HEK293 (cell line): ENCODE data around the gene BANF2.

Source experiments
- CTCF ChIA-PET: fragments of 350-600 bp; formaldehyde crosslinking; extraction: SDS; loops from one replicate; lab custom pipeline; 2021; ENCODE audit warnings: antibody characterized with exemption; lab: Yijun Ruan, JAX
- POLR2A ChIA-PET: fragments of 300-600 bp; formaldehyde crosslinking; extraction: SDS; loops from one replicate; lab custom pipeline; 2020; ENCODE audit warnings: antibody characterized with exemption, inconsistent platforms; lab: Yijun Ruan, JAX
- H3K27ac ChIP-seq: fragments of 200-500 bp; sonication (Bioruptor generic); 2 replicates; pipeline ENCODE4 v1.5.1; 2014; ENCODE audit warnings: low read depth, low read length, control low read depth, inconsistent platforms; ENCODE audit errors: extremely low read depth
- H3K36me3 ChIP-seq, 2 experiments: fragments of 200-500 bp in 1 of 2; sonication (Bioruptor generic) in 1 of 2; 1 replicate in 1 of 2; 2 replicates in 1 of 2; pipeline ENCODE4 v1.5.1; 2014 to 2017; ENCODE audit warnings: inconsistent platforms in 2 of 2, low read length in 2 of 2; ENCODE audit not compliant: control insufficient read depth in 2 of 2, insufficient read depth in 1 of 2
- H3K4me1 ChIP-seq: fragments of 200-500 bp; sonication (Bioruptor generic); 2 replicates; pipeline ENCODE4 v1.5.1; 2014; ENCODE audit warnings: mild to moderate bottlenecking, low read length, inconsistent platforms; ENCODE audit not compliant: control insufficient read depth, insufficient read depth
- H3K4me3 ChIP-seq: 2 replicates; pipeline ENCODE4 v1.5.1; 2011; ENCODE audit warnings: low read depth, mild to moderate bottlenecking, control low read depth, low read length, moderate library complexity
- H3K9me3 ChIP-seq: fragments of 200-500 bp; sonication (Bioruptor generic); 2 replicates; pipeline ENCODE4 v1.5.1; 2014; ENCODE audit warnings: low read depth, low read length, inconsistent platforms; ENCODE audit not compliant: control insufficient read depth, insufficient read depth
- EGR2 ChIP-seq: fragments of 450-650 bp; formaldehyde crosslinking; IDR thresholded peaks from 2 replicates; pipeline ENCODE4 v1.5.1; 2016; ENCODE audit warnings: low read depth, missing biosample characterization, missing genetic modification characterization
- GLIS1 ChIP-seq: fragments of 450-650 bp; formaldehyde crosslinking; IDR thresholded peaks from 2 replicates; pipeline ENCODE4 v1.5.1; 2016; ENCODE audit warnings: missing biosample characterization, missing genetic modification characterization
- GLIS2 ChIP-seq: fragments of 450-650 bp; formaldehyde crosslinking; IDR thresholded peaks from 2 replicates; pipeline ENCODE4 v1.5.1; 2016; ENCODE audit warnings: missing biosample characterization, missing genetic modification characterization
- KLF1 ChIP-seq: fragments of 450-650 bp; formaldehyde crosslinking; IDR thresholded peaks from 2 replicates; pipeline ENCODE4 v1.5.1; 2016; ENCODE audit warnings: missing biosample characterization, missing genetic modification characterization
- MZF1 ChIP-seq: fragments of 450-650 bp; formaldehyde crosslinking; IDR thresholded peaks from 2 replicates; pipeline ENCODE4 v1.5.1; 2017; ENCODE audit warnings: missing biosample characterization, missing genetic modification characterization, borderline replicate concordance
- SCRT1 ChIP-seq: fragments of 450-650 bp; formaldehyde crosslinking; IDR thresholded peaks from 2 replicates; pipeline ENCODE4 v1.5.1; 2016; ENCODE audit warnings: missing biosample characterization, missing genetic modification characterization, borderline replicate concordance
- SP3 ChIP-seq: fragments of 450-650 bp; formaldehyde crosslinking; IDR thresholded peaks from 2 replicates; pipeline ENCODE4 v1.5.1; 2016; ENCODE audit warnings: missing biosample characterization, missing genetic modification characterization
- SP7 ChIP-seq: fragments of 450-650 bp; formaldehyde crosslinking; IDR thresholded peaks from 2 replicates; pipeline ENCODE4 v1.5.1; 2016; ENCODE audit warnings: missing biosample characterization, missing genetic modification characterization
- TRIM28 ChIP-seq: IDR thresholded peaks from 2 replicates; pipeline ENCODE4 v1.6.1; 2011; ENCODE audit warnings: low read length, control low read depth, borderline replicate concordance
- YY1 ChIP-seq: fragments of 450-650 bp; formaldehyde crosslinking; IDR thresholded peaks from 2 replicates; pipeline ENCODE4 v1.5.1; 2018; ENCODE audit warnings: missing biosample characterization, missing genetic modification characterization
- ZBTB17 ChIP-seq: fragments of 450-650 bp; formaldehyde crosslinking; IDR thresholded peaks from 2 replicates; pipeline ENCODE4 v1.5.1; 2016; ENCODE audit warnings: missing biosample characterization, missing genetic modification characterization
- ZFHX2 ChIP-seq: fragments of 450-650 bp; formaldehyde crosslinking; conservative IDR thresholded peaks from 2 replicates; pipeline ENCODE4 v1.5.1; 2016; ENCODE audit warnings: missing biosample characterization, missing genetic modification characterization
- ZNF138 ChIP-seq: fragments of 450-650 bp; formaldehyde crosslinking; IDR thresholded peaks from 2 replicates; pipeline ENCODE4 v1.5.1; 2016; ENCODE audit warnings: missing biosample characterization, missing genetic modification characterization, borderline replicate concordance
- ZNF169 ChIP-seq: fragments of 450-650 bp; formaldehyde crosslinking; IDR thresholded peaks from 2 replicates; pipeline ENCODE4 v1.5.1; 2016; ENCODE audit warnings: missing biosample characterization, missing genetic modification characterization
- ZNF335 ChIP-seq: fragments of 450-650 bp; formaldehyde crosslinking; conservative IDR thresholded peaks from 2 replicates; pipeline ENCODE4 v1.5.1; 2016; ENCODE audit warnings: missing biosample characterization, missing genetic modification characterization
- ZNF426 ChIP-seq: fragments of 450-650 bp; formaldehyde crosslinking; IDR thresholded peaks from 2 replicates; pipeline ENCODE4 v1.5.1; 2017; ENCODE audit warnings: missing biosample characterization, missing genetic modification characterization, mild to moderate bottlenecking, inconsistent platforms, moderate library complexity
- ZNF629 ChIP-seq: fragments of 450-650 bp; formaldehyde crosslinking; IDR thresholded peaks from 2 replicates; pipeline ENCODE4 v1.5.1; 2017; ENCODE audit warnings: missing biosample characterization, missing genetic modification characterization
- ZNF76 ChIP-seq: fragments of 450-650 bp; formaldehyde crosslinking; IDR thresholded peaks from 2 replicates; pipeline ENCODE4; 2016; ENCODE audit warnings: low read depth, missing biosample characterization, missing genetic modification characterization, borderline replicate concordance
- ZNF837 ChIP-seq: fragments of 450-650 bp; formaldehyde crosslinking; IDR thresholded peaks from 2 replicates; pipeline ENCODE4 v1.5.1; 2016; ENCODE audit warnings: missing biosample characterization, missing genetic modification characterization
- ZNF843 ChIP-seq: fragments of 450-650 bp; formaldehyde crosslinking; IDR thresholded peaks from 2 replicates; pipeline ENCODE4 v1.5.1; 2016; ENCODE audit warnings: missing biosample characterization, missing genetic modification characterization
- ZSCAN23 ChIP-seq: fragments of 450-650 bp; formaldehyde crosslinking; IDR thresholded peaks from 2 replicates; pipeline ENCODE4 v1.5.1; 2016; ENCODE audit warnings: missing biosample characterization, missing genetic modification characterization
- ZSCAN30 ChIP-seq: fragments of 450-650 bp; IDR thresholded peaks from 2 replicates; pipeline ENCODE4 v1.5.1; 2018; ENCODE audit warnings: missing biosample characterization, mild to moderate bottlenecking, missing genetic modification characterization, moderate library complexity
- TF ChIP-seq, protein P1 (sequence below): fragments of 450-650 bp; formaldehyde crosslinking; optimal IDR thresholded peaks from 2 replicates; pipeline ENCODE3; 2016; ENCODE audit warnings: missing biosample characterization, mild to moderate bottlenecking, missing genetic modification characterization
- TF ChIP-seq, protein P2 (sequence below): fragments of 450-650 bp; formaldehyde crosslinking; IDR thresholded peaks from 2 replicates; pipeline ENCODE4 v1.5.1; 2016; ENCODE audit warnings: missing biosample characterization, missing genetic modification characterization
- TF ChIP-seq, protein P3 (sequence below): fragments of 450-650 bp; formaldehyde crosslinking; IDR thresholded peaks from 2 replicates; pipeline ENCODE4 v1.5.1; 2016; ENCODE audit warnings: missing biosample characterization, missing genetic modification characterization
- TF ChIP-seq, protein P4 (sequence below): fragments of 450-650 bp; formaldehyde crosslinking; IDR thresholded peaks from 2 replicates; pipeline ENCODE4 v1.5.1; 2016; ENCODE audit warnings: missing biosample characterization, missing genetic modification characterization
- TF ChIP-seq, protein P5 (sequence below): fragments of 450-650 bp; formaldehyde crosslinking; IDR thresholded peaks from 2 replicates; pipeline ENCODE4 v1.5.1; 2016; ENCODE audit warnings: missing biosample characterization, missing genetic modification characterization

The BANF2 gene

GRCh38 chr20:17679941-17680835 lies 19.6 kb upstream of the BANF2 start:
- Histone ChIP-seq H3K4me3 (peak overlapping the region; percentile 72), H3K36me3 (peaks cover 0 to 40% of the 10 kb centered on the region in 2 experiments; a peak in 2 of 3 replicates), H3K4me1 (peaks cover 5% of the 10 kb centered on the region; the same call in 1 of the 2 replicates), H3K27ac (peak overlapping the region; percentile 59; the same call in 1 of the 2 replicates), H3K9me3 (no peaks in the 10 kb centered on the region)
- ChIA-PET CTCF (interaction anchor here (0.5 to 1.6 kb wide), 14 partner anchors 14 to 352 kb away, joined by 3 to 9 read pairs (median 3); partner anchors contain the start of gene BANF2), POLR2A (interaction anchor here (1.4 kb wide), 1 partner anchor 149 kb away, joined by 3 read pairs; the partner anchor contains the start of gene BFSP1)
- TF ChIP-seq EGR2: peak; percentile 64
- no peak for TF ChIP-seq MZF1 (tag by site-specific recombination)
- TF ChIP-seq, protein P1, sequence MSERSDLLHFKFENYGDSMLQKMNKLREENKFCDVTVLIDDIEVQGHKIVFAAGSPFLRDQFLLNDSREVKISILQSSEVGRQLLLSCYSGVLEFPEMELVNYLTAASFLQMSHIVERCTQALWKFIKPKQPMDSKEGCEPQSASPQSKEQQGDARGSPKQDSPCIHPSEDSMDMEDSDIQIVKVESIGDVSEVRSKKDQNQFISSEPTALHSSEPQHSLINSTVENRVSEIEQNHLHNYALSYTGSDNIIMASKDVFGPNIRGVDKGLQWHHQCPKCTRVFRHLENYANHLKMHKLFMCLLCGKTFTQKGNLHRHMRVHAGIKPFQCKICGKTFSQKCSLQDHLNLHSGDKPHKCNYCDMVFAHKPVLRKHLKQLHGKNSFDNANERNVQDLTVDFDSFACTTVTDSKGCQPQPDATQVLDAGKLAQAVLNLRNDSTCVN: peak; percentile 24
- TF ChIP-seq ZNF76: peak; percentile 27; the same call in 1 of the 2 replicates
- 0 out of 2 replicates have a peak, but pooled peaks have one; percentile 26 for TF ChIP-seq KLF1 (tag by site-specific recombination)
- no peak for TF ChIP-seq ZNF843 (tag by site-specific recombination)
- no peak for TF ChIP-seq ZSCAN30 (tag by site-specific recombination)
- TF ChIP-seq ZNF426 (tag by site-specific recombination): no peak
- TF ChIP-seq ZNF629 (tag by site-specific recombination): peak; percentile 7; the same call in 1 of the 2 replicates
- 0 out of 2 replicates have a peak, but pooled peaks have one; percentile 14 for TF ChIP-seq TRIM28
- TF ChIP-seq ZNF169 (tag by site-specific recombination): no peak
- TF ChIP-seq, protein P2, sequence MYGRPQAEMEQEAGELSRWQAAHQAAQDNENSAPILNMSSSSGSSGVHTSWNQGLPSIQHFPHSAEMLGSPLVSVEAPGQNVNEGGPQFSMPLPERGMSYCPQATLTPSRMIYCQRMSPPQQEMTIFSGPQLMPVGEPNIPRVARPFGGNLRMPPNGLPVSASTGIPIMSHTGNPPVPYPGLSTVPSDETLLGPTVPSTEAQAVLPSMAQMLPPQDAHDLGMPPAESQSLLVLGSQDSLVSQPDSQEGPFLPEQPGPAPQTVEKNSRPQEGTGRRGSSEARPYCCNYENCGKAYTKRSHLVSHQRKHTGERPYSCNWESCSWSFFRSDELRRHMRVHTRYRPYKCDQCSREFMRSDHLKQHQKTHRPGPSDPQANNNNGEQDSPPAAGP: no peak
- peak; percentile 44; the same call in 1 of the 2 replicates for TF ChIP-seq ZNF335 (tag by site-specific recombination)
- peak; percentile 61 for TF ChIP-seq GLIS1 (tag by site-specific recombination)
- TF ChIP-seq ZSCAN23 (tag by site-specific recombination): no peak
- peak; percentile 76 for TF ChIP-seq ZFHX2 (tag by site-specific recombination)
- no peak for TF ChIP-seq ZNF138 (tag by site-specific recombination)
- TF ChIP-seq, protein P3, sequence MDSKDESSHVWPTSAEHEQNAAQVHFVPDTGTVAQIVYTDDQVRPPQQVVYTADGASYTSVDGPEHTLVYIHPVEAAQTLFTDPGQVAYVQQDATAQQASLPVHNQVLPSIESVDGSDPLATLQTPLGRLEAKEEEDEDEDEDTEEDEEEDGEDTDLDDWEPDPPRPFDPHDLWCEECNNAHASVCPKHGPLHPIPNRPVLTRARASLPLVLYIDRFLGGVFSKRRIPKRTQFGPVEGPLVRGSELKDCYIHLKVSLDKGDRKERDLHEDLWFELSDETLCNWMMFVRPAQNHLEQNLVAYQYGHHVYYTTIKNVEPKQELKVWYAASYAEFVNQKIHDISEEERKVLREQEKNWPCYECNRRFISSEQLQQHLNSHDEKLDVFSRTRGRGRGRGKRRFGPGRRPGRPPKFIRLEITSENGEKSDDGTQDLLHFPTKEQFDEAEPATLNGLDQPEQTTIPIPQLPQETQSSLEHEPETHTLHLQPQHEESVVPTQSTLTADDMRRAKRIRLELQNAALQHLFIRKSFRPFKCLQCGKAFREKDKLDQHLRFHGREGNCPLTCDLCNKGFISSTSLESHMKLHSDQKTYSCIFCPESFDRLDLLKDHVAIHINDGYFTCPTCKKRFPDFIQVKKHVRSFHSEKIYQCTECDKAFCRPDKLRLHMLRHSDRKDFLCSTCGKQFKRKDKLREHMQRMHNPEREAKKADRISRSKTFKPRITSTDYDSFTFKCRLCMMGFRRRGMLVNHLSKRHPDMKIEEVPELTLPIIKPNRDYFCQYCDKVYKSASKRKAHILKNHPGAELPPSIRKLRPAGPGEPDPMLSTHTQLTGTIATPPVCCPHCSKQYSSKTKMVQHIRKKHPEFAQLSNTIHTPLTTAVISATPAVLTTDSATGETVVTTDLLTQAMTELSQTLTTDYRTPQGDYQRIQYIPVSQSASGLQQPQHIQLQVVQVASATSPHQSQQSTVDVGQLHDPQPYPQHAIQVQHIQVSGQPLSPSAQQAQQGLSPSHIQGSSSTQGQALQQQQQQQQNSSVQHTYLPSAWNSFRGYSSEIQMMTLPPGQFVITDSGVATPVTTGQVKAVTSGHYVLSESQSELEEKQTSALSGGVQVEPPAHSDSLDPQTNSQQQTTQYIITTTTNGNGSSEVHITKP: peak; percentile 46; the same call in 1 of the 2 replicates
- no peak for TF ChIP-seq YY1 (tag by site-specific recombination)
- TF ChIP-seq SP3 (tag by site-specific recombination): 0 out of 2 replicates have a peak, but pooled peaks have one; percentile 14
- TF ChIP-seq SP7: 0 out of 2 replicates have a peak, but pooled peaks have one; percentile 10
- TF ChIP-seq, protein P4, sequence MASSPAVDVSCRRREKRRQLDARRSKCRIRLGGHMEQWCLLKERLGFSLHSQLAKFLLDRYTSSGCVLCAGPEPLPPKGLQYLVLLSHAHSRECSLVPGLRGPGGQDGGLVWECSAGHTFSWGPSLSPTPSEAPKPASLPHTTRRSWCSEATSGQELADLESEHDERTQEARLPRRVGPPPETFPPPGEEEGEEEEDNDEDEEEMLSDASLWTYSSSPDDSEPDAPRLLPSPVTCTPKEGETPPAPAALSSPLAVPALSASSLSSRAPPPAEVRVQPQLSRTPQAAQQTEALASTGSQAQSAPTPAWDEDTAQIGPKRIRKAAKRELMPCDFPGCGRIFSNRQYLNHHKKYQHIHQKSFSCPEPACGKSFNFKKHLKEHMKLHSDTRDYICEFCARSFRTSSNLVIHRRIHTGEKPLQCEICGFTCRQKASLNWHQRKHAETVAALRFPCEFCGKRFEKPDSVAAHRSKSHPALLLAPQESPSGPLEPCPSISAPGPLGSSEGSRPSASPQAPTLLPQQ (tag by site-specific recombination): no peak
- TF ChIP-seq ZNF837: no peak
- TF ChIP-seq, protein P5, sequence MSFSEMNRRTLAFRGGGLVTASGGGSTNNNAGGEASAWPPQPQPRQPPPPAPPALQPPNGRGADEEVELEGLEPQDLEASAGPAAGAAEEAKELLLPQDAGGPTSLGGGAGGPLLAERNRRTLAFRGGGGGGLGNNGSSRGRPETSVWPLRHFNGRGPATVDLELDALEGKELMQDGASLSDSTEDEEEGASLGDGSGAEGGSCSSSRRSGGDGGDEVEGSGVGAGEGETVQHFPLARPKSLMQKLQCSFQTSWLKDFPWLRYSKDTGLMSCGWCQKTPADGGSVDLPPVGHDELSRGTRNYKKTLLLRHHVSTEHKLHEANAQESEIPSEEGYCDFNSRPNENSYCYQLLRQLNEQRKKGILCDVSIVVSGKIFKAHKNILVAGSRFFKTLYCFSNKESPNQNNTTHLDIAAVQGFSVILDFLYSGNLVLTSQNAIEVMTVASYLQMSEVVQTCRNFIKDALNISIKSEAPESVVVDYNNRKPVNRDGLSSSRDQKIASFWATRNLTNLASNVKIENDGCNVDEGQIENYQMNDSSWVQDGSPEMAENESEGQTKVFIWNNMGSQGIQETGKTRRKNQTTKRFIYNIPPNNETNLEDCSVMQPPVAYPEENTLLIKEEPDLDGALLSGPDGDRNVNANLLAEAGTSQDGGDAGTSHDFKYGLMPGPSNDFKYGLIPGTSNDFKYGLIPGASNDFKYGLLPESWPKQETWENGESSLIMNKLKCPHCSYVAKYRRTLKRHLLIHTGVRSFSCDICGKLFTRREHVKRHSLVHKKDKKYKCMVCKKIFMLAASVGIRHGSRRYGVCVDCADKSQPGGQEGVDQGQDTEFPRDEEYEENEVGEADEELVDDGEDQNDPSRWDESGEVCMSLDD (tag by site-specific recombination): no peak
- peak; percentile 65 for TF ChIP-seq SCRT1
- peak; percentile 72 for TF ChIP-seq ZBTB17 (tag by site-specific recombination)
- peak; percentile 27; the same call in 1 of the 2 replicates for TF ChIP-seq GLIS2 (tag by site-specific recombination)
